NCI-H2196 (cell line): ENCODE data around the gene THEM4.
A peak's percentile ranks its signal among the peaks of the same experiment; 100 is the strongest.

ENCODE experiments used
- DNase-seq: peaks from one replicate; lab custom pipeline; 2025; ENCODE audit not compliant: unreplicated experiment; lab: John Stamatoyannopoulos, UW

The THEM4 gene

GRCh38 chr1:151909167-151910149 is at the start of gene THEM4:
Gene THEM4 (minus strand): TSS chr1:151909511. CDS start chr1:151909458, 53 bp downstream.
- no peak for DNase-seq

DNA sequence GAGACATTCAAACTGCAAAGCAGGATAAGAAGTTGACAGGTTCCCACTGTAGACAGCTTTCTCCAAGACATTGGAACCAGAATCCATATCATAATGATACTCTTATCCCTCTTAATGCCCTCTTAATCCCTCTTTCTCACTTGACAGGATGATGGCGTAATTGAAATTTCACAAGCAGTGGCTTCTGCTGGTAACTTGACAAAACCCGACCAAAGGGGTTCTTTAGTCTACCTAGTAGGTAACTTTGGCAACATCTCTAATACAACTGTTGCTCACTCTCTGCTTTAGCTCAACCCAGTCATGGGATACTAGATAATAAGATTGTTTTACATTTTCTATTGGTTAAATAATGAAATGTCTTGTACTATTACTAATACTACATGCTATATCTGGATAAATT is 49.6 kb upstream of the THEM4 start:
- DNase-seq = no peak

DNA sequence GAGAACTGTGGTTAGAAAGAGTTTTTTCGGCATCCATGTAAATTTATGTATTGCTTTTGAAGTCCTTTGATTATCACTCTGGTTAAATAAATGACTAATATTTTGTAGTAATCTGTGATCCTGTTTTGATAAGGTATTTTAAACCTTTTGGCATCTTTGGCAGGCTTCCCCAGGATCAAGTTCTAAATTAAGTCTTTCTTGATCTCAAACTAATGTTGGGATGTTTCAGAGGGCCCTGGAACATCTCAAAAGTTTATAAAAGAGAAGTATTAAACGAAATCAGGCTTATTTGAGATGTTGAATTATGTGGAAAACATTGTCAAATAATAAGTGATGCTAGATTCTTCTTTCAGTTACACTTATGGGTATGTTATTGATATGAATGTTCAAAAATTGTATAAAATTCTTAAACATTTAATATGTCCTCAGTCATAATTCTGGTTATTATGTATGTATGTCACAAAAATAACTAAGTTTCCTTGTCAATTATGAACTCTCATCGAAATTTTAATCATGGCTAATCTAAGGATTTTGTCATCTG is 47.7 kb upstream of the THEM4 start:
- DNase-seq = no peak

GRCh38 chr1:151953409-151954094 is 44.2 kb upstream of the THEM4 start:
- no peak for DNase-seq

GRCh38 chr1:151952811-151953210 is 43.5 kb upstream of the THEM4 start:
- no peak for DNase-seq

DNA sequence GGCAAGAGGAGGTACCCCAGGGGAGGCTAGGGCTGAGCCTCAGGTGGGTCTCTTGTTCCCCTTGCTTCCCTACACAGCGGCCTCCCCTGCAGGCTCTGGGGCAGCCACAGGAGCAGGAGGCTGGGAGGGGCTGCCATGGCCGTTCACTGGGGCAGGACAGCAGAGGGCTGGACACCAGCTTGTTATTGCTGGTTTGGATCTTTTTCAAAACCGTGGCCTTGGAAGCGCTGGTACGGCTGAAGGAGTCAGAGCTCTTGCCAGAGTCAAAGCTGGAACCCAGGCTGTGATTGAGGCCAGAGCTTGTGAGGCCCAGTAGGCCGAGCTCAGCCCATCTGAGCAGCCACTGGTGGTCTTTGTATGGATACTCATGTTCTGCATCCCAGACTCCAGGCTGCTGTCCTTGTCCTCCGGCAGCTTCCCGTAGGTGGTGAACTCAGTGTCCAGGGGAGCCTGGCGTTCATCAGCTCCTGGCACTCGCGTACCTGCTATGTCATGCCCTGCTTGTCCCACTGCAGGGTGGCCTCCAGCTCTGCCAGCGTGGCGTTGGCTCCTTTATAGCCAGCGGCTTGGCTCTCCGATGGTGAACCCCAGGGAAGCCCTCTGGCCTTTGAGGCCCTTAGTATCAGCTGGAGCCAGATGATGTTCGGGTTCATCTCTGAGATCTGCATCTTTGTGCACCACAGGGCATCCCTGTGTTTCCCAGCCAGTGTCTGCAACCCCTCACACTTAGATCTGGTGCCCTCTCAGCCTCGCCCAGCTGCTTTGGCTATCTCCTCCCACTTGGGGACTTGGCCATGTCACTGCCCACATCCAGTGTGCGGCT is 40.3 kb upstream of the THEM4 start:
- DNase-seq = no peak

GRCh38 chr1:151948506-151948905 is 39.2 kb upstream of the THEM4 start:
- no peak for DNase-seq

DNA sequence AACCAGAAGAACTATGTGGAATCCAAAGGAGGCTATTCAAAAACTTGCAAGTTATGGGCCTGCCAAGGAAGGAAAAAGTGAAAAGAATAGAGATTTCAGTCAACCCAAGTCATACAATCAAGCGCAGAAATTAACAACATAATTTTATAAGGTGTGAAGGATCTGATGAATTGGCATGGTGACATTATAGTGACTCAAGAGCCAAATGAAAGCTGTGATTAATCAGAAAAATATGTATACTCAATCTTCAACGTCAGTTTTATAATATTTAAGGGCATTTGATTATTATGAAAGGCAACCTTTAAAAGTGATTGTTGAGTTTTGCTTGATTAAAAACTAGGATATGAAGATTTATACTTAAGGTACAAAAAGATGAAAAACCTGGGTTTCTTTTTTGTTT is 37.8 kb upstream of the THEM4 start:
- DNase-seq = no peak

GRCh38 chr1:151945725-151946722 is 36.7 kb upstream of the THEM4 start:
- DNase-seq = peak; percentile 87

DNA sequence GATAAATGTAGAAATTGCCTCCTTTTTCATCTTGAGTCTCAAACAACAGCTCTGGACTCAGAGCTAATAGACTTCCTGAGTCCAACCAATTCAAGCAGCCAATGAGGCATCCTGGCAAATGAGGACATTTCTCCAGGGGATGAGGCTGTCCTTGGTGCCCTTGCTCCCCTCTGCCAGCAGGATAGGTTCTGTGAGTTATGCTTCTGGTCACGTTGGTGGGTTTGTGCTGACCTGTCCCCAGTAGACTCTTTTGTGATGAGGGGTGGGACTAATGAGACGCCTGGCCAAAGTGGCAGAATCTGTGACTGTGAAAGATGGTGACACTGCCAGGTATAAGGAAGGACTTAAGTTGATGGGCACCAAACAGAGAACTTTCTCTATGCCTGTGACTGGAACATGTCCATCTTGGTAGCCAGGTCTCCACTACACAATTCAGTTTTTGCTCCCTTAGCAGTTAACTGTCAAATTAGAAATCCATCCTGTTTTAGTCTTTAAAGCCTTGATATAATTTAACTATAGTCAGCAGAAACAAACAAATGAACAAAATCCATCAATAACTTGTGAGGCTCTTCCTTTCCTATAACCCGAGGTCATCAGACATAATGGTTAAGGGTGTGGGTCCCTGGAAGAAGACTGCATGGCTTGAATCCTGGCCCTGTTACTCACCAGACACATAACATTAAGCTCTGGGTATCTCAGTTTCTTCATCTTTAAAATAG is 35.7 kb upstream of the THEM4 start:
- DNase-seq = no peak

- DNase-seq = peak; percentile 46
Measured at GRCh38 chr1:151944126-151944856, 35.0 kb upstream of the THEM4 start.

- DNase-seq = no peak
Measured at GRCh38 chr1:151943591-151943990, 34.3 kb upstream of the THEM4 start.

DNA sequence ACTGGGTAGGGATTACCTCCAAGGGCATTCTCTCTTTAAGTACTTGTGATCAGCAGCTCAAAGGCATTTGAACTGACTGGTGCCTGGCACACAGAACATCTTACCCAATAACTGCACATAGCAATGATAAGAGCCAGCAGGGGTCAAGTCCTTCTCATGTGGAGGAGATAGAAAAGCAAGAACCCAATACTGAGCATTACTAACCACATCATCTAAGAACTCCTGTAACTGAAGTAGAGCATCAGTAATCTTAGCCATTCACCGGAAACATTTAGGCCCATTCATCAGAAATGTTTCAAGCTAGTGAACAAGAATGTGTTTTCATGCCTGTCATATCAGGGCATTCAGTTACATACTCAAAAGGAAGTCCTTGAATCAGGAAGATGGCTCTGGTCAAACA is 33.6 kb upstream of the THEM4 start:
- no peak for DNase-seq

DNA sequence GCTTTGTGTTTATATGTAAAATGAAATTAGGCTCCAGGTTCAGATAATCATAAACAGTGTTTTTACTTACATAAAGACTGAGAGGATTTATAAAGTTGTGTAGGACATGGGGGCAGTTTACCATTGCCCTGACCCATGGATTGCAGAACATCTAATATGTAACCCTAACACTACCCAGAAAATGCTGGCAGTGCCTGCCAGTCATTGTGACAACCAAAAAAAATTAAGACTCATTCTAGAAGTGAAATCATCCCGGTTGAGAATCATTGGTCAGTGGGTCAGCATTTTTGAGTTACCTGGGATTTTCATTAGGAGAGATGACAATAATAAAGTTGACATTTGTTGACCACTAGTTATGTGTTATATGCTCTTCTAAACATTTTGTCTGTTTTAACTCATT is 31.2 kb upstream of the THEM4 start:
- DNase-seq = no peak

GRCh38 chr1:151939779-151940178 is 30.5 kb upstream of the THEM4 start:
- DNase-seq = no peak

DNA sequence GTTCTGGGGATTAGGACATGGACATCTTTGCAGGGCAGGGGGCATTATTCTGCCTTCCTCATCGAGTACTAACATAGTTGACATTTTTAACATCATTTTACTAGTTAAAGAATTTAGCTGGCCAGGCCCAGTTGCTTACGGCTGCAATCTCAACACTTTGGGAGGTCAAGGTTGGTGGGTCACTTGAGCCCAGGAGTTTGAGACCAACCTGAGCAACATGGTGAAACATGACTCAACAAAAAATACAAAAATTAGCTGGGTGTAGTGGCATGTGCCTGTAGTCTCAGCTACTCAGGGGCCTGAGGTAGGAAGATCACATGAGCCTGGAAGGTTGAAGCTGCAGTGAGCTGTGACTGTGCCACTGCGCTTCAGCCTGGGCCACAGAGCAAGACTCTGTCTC is 29.8 kb upstream of the THEM4 start:
- no peak for DNase-seq

DNA sequence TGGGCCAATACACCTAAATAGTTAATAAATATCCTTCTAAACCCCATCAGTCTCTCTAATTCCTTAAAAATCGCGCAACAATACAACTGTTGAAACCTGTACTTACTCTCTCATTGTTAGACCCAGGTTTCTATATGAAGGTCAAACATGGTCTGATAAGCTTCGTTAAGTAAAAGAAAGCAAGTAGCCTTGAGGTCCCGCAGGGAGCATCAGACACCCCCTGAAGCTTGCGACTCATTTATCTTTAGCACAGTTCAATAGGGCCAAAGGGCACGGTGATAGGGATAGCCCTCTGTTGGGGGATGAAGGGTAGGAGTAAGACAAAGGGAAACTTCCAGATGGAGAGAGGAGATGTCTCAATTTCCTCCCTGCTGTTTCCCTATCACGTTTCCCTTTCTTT is 27.3 kb upstream of the THEM4 start:
- DNase-seq = no peak

DNA sequence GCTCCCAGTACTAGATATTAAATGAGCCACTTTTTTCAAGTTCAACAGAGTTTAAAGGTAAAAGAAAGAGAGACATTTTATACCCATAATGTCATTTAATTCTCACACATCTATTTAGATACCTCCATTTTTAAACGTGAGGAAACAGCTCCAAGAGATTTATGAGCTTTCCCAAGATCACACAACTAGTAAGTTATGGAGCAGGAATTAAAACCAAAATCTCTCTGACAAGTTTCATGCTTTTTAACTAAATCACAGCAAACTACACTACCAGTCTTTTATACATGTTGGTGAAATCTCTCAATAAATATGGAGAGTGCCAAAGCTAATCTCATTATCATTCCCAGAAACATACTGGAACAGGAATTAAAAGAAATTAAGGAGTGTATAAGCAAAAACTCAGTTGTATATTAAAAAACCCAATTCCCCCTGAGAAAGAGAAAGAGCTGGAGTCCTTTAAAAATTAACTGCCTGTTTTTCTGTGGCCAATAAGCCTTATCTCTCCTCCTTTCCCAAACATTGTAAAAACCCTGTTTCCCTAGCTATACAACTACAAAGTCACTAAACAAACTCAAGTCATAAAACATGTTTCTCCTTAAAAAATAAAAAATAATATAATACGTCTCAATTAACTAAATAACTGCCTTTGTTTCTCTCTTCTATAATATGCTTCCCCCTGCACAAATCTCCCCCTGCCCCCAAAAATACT is 26.7 kb upstream of the THEM4 start:
- no peak for DNase-seq
